CD4-positive, alpha-beta T cell treated with Interleukin-17A for 1 hour (primary cell): ENCODE results near the gene PTPRN2.

Experiments used
- DNase-seq: peaks from one replicate; pipeline ENCODE4 v3.0.0-alpha.2; 2020

PTPRN2 gene

GRCh38 chr7:157881048-157881771 is 706.4 kb downstream of the PTPRN2 start:
- no peak for DNase-seq

- no peak for DNase-seq
Measured at GRCh38 chr7:157879391-157879790, 708.2 kb downstream of the PTPRN2 start.

GRCh38 chr7:157877298-157878090 is 710.1 kb downstream of the PTPRN2 start:
- DNase-seq: no peak

- no peak for DNase-seq
Measured at GRCh38 chr7:157876469-157877285, 710.9 kb downstream of the PTPRN2 start.

GRCh38 chr7:157875230-157876179 is 712.1 kb downstream of the PTPRN2 start:
- peak; percentile 47 for DNase-seq

- no peak for DNase-seq
Measured at GRCh38 chr7:157874870-157875229, 712.8 kb downstream of the PTPRN2 start.

- no peak for DNase-seq
Measured at GRCh38 chr7:157874208-157874816, 713.3 kb downstream of the PTPRN2 start.

DNA sequence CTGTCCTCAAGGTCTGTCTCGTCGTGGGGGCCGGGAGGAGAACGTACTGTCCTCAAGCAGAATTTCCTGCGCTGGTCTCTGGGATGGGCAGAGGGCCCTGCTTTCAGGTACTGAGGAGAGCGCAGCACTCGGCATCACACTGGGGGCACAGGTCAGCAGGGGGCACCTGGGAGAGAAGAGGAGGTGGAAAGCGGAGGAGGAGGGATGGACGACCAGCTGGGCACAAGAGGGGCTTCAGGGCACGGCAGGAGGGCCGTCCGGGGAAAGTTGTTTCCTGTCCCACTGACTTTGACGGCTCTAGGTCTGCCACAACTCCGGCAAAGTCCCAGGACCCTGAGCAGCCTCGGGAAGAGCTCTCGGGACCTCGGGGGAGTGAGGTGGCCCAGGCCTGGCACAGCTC is 714.0 kb downstream of the PTPRN2 start:
- no peak for DNase-seq

DNA sequence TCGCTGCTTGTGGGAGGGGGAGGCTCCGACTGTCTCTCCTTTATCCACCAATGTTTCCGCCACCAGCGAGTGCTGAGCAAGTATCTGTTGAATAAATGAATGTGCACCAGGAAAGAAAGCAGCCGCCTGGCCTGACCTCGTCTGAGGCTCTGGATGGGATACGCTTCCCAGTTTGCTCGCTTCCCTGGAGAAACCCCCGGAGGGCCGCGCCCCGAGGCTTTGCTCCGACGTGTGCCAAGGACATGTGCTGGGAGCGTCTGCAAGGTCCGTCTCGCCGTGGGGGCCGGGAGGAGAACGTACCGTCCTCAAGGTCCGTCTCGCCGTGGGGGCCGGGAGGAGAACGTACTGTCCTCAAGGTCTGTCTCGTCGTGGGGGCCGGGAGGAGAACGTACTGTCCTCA is 714.4 kb downstream of the PTPRN2 start:
- no peak for DNase-seq

DNA sequence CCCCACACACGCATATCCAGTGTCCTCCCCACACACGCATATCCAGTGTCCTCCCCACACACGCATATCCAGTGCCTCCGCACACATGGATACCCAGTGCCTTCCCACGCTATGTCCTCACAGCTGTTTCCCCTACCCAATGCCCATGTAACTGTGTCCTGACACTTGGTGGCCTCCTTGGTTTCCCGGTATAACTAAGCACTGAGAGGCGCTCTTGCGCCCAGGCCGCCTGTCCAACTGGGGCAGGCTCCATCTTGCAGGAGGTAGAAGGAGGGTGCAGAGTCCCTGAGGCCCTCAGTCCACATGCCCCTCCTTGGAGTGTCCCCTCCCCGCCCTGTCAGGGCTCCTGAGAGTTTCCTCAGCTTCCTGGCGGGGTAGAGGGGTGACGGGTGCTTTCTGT is 715.2 kb downstream of the PTPRN2 start:
- DNase-seq: no peak

- DNase-seq: no peak
Measured at GRCh38 chr7:157871681-157872080, 715.9 kb downstream of the PTPRN2 start.

GRCh38 chr7:157870644-157871290 is 716.9 kb downstream of the PTPRN2 start:
- DNase-seq: no peak

GRCh38 chr7:157869793-157870192 is 717.8 kb downstream of the PTPRN2 start:
- no peak for DNase-seq

- no peak for DNase-seq
Measured at GRCh38 chr7:157867685-157868305, 719.8 kb downstream of the PTPRN2 start.

- DNase-seq: no peak
Measured at GRCh38 chr7:157866336-157866924, 721.2 kb downstream of the PTPRN2 start.

DNA sequence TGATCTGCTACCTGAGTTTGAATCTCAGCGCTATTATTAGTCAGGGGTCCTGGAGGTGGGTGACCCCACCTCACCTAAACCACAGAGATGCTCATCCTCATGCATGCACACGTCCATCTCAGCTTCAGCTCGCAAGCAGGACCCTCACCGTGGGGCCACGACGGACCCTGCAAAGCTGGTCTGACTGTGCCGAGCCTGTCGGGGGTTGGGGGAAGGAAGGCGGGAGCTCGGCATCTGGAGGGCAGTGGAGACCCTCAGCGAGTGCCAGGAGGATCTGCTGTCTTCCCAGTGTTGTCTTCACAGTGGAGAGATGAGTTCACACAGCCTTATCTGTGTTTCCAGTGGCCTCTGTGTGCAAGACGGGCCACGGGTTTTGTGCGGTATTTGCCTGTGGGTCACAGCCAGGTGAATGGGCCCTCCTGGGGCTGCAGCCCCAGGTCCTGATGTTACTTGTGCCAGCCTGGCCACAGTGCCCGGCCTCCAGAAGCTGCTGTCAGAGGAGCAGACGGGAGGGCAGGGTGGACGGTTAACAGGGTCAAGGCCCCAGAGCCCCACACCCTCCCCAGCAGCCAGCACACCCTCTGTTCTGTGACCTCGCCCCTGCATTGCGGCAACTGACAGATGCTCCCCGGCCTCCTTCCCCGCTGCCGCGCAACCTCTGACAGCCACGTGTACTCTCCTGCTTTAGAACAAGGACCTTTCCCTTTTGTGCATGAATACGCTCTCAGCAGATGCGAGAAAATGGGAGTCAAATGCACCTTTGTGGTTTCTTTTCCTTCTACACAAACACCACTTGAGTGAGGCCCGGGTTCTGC is 722.1 kb downstream of the PTPRN2 start:
- no peak for DNase-seq

DNA sequence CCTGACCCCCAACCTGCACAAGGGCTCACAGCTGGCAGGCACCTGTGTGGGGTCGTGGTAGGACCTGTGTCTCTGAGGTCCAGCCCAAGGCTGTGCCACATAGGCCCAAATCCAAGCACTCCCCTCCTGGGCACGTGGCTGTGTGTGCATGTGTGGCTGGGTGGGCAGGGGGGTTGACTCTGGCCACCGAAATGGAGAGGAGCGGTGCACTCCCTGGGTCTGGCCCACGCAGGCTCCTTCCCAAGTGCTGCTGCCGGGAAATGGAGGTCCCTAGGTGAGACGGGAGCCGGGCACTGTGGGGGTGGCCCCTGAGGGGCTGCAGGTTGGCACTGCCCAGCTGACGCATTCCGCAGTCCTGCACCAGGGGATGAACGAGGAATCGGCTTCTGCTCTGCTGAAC is 722.7 kb downstream of the PTPRN2 start:
- DNase-seq: no peak

GRCh38 chr7:157863906-157864810 is 723.5 kb downstream of the PTPRN2 start:
- DNase-seq: no peak

GRCh38 chr7:157863176-157863575 is 724.4 kb downstream of the PTPRN2 start:
- DNase-seq: no peak
